Measurements from ENCODE around the gene STK24. TPM values are rescaled to one million over a fixed set of nuclear protein-coding genes. Genes with fewer than 3 reads are reported as not detected.

The STK24 gene
- total RNA-seq, 6 experiments from 2014 or later, result 72.2 to 89.8 (median 80.5) TPM

GRCh38 chr13:98529171-98529570 is 47.7 kb downstream of the STK24 start:
- Mint-ChIP-seq H3K4me3 (no peak overlapping the region), H3K27me3 (ENCODE audit: insufficient read depth) (no peaks in the 10 kb centered on the region), H3K27ac (peak overlapping the region; percentile 60; the same call in 1 of the 2 replicates), H3K36me3 (ENCODE audit: low read depth) (no peaks in the 10 kb centered on the region; the same call in 1 of the 2 replicates), H3K4me1 (ENCODE audit: low read depth) (peaks cover 48% of the 10 kb centered on the region), H3K9me3 (no peaks in the 10 kb centered on the region)
- DNase-seq, result no peak
- TF ChIP-seq CTCF (IDR thresholded peaks at IDR 0.05), result no peak

- Mint-ChIP-seq H3K36me3 (ENCODE audit: low read depth) (no peaks in the 10 kb centered on the region; the same call in 1 of the 2 replicates), H3K9me3 (no peaks in the 10 kb centered on the region), H3K27me3 (ENCODE audit: insufficient read depth) (no peaks in the 10 kb centered on the region), H3K4me1 (ENCODE audit: low read depth) (peaks cover 43% of the 10 kb centered on the region), H3K4me3 (no peak overlapping the region), H3K27ac (no peak overlapping the region)
- no peak for DNase-seq
- TF ChIP-seq CTCF (IDR thresholded peaks at IDR 0.05), result no peak
These were observed 48.2 kb downstream of the STK24 start for GRCh38 chr13:98528663-98529064.

- Mint-ChIP-seq H3K9me3 (no peaks in the 10 kb centered on the region), H3K27me3 (ENCODE audit: insufficient read depth) (no peaks in the 10 kb centered on the region; the same call in 1 of the 2 replicates), H3K4me1 (ENCODE audit: low read depth) (peaks cover 44% of the 10 kb centered on the region), H3K36me3 (ENCODE audit: low read depth) (no peaks in the 10 kb centered on the region; the same call in 1 of the 2 replicates), H3K4me3 (no peak overlapping the region), H3K27ac (no peak overlapping the region)
- TF ChIP-seq CTCF (IDR thresholded peaks at IDR 0.05), result no peak
- no peak for DNase-seq
These were observed 49.4 kb downstream of the STK24 start for GRCh38 chr13:98527526-98527925.

- Mint-ChIP-seq H3K4me3 (no peak overlapping the region), H3K27ac (no peak overlapping the region), H3K27me3 (ENCODE audit: insufficient read depth) (no peaks in the 10 kb centered on the region; the same call in 1 of the 2 replicates), H3K4me1 (ENCODE audit: low read depth) (peaks cover 55% of the 10 kb centered on the region), H3K9me3 (no peaks in the 10 kb centered on the region), H3K36me3 (ENCODE audit: low read depth) (no peaks in the 10 kb centered on the region; the same call in 1 of the 2 replicates)
- no peak for TF ChIP-seq CTCF (IDR thresholded peaks at IDR 0.05)
- no peak for DNase-seq
These were observed 50.8 kb downstream of the STK24 start for GRCh38 chr13:98526182-98526512.

- no peaks in the 10 kb centered on the region; the same call in 1 of the 2 replicates for H3K36me3 Mint-ChIP-seq (ENCODE audit: low read depth)
- no peaks in the 10 kb centered on the region; the same call in 1 of the 2 replicates for H3K27me3 Mint-ChIP-seq (ENCODE audit: insufficient read depth)
- H3K4me3 Mint-ChIP-seq, result no peak overlapping the region
- H3K27ac Mint-ChIP-seq, result no peak overlapping the region
- no peak for TF ChIP-seq CTCF (IDR thresholded peaks at IDR 0.05)
- DNase-seq, result no peak
- H3K4me1 Mint-ChIP-seq (ENCODE audit: low read depth), result peaks cover 56% of the 10 kb centered on the region
- H3K9me3 Mint-ChIP-seq, result no peaks in the 10 kb centered on the region
These were observed 51.3 kb downstream of the STK24 start for GRCh38 chr13:98525456-98526181.
